Epithelial cell of esophagus (primary cell): ENCODE data around the gene CHST11.
A peak's percentile ranks its signal among the peaks of the same experiment; 100 is the strongest.

Experiments
- DNase-seq: peaks from one replicate; pipeline ENCODE4 v3.0.0; 2010; ENCODE audit warnings: low read depth
- H3K4me3 ChIP-seq: 2 replicates; pipeline ENCODE4 v1.5.1; 2011; ENCODE audit warnings: mild to moderate bottlenecking, low read length, control low read depth
- TF ChIP-seq, protein P1 (sequence below): IDR thresholded peaks from 2 replicates; pipeline ENCODE4 v1.5.1; 2011; ENCODE audit warnings: low read depth, mild to moderate bottlenecking, low read length, control low read depth, inconsistent platforms; ENCODE audit not compliant: insufficient read depth; ENCODE audit errors: missing control alignments

Gene CHST11

DNA sequence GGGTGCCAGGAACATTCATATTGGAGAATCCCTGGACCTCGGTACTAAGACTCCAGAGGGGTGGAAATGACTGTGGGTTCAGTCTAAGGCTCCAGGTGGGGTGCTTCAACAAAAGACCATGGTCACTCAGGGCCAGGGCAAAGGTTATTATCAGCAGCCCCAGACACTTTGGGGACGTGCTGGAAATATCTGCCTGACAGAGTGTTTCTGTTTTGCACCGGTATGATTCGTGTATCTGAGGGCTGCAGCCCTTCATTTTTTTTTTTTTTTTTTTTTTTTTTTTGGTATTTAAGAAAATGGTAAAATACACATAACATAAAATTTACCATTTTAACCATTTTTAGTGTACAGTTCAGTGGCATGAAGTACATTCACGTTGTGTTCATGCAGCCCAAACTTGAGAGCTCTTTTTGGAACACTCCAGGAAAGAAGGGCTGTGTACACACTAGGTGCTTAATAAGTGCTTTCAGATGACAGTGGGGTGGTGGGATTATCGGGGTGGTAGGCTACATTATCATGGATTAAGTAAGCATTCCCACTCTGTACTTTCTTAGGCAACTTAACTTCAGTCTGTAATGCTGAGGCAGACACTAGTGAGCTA, 120.3 kb downstream of the CHST11 start:
- DNase-seq, result no peak
- no peak overlapping the region for H3K4me3 ChIP-seq
- TF ChIP-seq, protein P1, sequence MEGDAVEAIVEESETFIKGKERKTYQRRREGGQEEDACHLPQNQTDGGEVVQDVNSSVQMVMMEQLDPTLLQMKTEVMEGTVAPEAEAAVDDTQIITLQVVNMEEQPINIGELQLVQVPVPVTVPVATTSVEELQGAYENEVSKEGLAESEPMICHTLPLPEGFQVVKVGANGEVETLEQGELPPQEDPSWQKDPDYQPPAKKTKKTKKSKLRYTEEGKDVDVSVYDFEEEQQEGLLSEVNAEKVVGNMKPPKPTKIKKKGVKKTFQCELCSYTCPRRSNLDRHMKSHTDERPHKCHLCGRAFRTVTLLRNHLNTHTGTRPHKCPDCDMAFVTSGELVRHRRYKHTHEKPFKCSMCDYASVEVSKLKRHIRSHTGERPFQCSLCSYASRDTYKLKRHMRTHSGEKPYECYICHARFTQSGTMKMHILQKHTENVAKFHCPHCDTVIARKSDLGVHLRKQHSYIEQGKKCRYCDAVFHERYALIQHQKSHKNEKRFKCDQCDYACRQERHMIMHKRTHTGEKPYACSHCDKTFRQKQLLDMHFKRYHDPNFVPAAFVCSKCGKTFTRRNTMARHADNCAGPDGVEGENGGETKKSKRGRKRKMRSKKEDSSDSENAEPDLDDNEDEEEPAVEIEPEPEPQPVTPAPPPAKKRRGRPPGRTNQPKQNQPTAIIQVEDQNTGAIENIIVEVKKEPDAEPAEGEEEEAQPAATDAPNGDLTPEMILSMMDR, result no peak

DNA sequence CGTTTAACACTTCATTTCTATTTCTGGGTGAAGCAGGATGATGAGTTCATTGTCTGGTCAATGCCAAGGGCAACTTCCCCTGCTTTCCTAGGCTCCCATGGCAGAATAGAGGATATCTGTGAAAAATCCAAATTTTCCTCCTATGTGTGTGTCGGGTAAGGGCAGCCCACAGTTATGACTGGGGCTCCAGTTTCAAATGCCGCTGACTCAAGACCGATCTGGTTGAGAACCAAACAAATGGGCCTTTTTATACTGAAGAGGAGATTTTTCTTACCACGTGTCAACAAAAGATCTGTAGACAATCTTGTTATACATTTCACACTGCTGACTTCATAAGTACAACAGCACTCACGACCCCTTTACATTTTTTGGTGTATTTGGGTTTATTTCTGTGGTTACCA, 120.8 kb downstream of the CHST11 start:
- DNase-seq, result no peak
- no peak overlapping the region for H3K4me3 ChIP-seq
- TF ChIP-seq, protein P1, result no peak

GRCh38 chr12:104578453-104578852, 121.7 kb downstream of the CHST11 start:
- TF ChIP-seq, protein P1, result no peak
- H3K4me3 ChIP-seq, result no peak overlapping the region
- DNase-seq, result peak; percentile 73

DNA sequence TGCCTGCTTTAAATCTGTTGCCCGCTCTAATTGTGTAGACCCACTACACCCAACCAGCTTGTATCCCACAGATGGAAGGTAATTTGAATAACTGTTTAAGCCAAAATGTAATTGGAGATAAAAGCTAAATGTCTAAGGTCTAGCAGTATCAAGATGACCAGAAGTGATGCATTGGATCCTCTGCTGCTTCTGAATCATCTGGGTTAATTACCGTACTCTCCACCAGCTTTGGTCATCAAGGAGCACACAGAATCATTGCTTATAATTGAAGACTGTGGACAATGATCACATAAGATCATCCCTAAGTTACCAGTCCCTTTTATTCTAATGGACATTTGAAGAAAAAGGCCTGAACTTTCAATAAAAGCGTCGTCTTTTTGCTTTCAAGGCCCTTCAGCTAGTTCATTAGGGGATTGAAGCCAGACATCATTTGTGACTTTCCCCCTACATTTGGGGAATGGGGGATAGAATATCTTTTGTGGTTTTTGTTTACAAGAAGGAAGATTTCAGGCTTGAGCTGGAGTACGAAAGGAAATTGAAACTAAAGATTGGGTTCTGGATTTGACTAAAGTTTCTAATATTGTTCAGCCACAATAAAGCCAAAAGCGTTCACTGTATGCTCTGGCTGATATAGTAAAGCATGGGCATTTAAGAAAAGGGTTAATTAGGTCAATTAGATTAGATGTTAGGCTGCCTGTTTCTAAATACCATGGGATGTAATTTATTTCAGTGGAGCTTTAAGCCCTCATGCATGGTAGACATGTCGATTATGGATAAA, 123.2 kb downstream of the CHST11 start:
- H3K4me3 ChIP-seq, result no peak overlapping the region
- TF ChIP-seq, protein P1, result no peak
- no peak for DNase-seq

- TF ChIP-seq, protein P1, result no peak
- H3K4me3 ChIP-seq, result no peak overlapping the region
- no peak for DNase-seq
These were observed 124.3 kb downstream of the CHST11 start for GRCh38 chr12:104581005-104581570.

GRCh38 chr12:104582739-104583138, 126.0 kb downstream of the CHST11 start:
- DNase-seq, result no peak
- no peak overlapping the region for H3K4me3 ChIP-seq
- TF ChIP-seq, protein P1, result no peak

DNA sequence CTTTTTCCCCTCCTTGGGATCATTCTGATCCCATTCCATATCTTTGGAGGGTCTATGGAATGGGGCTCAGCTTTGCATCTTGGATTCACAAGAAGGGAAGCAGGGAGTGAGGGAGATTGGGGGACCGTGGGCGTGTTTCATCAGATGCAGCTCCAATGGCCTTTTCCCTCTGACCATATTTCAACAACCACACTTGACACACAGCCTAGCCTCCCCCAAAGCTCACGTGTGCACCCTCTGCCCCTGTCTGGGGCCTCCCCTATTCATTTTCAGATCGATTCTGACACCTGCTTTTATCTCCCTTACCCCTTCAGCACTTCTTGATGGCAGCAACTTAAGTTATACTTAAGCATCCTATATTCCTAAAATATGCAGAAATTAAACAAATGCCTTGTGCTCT, 126.6 kb downstream of the CHST11 start:
- no peak overlapping the region for H3K4me3 ChIP-seq
- TF ChIP-seq, protein P1, result no peak
- DNase-seq, result no peak
